ENCODE results near the gene ABCF2.

DNA sequence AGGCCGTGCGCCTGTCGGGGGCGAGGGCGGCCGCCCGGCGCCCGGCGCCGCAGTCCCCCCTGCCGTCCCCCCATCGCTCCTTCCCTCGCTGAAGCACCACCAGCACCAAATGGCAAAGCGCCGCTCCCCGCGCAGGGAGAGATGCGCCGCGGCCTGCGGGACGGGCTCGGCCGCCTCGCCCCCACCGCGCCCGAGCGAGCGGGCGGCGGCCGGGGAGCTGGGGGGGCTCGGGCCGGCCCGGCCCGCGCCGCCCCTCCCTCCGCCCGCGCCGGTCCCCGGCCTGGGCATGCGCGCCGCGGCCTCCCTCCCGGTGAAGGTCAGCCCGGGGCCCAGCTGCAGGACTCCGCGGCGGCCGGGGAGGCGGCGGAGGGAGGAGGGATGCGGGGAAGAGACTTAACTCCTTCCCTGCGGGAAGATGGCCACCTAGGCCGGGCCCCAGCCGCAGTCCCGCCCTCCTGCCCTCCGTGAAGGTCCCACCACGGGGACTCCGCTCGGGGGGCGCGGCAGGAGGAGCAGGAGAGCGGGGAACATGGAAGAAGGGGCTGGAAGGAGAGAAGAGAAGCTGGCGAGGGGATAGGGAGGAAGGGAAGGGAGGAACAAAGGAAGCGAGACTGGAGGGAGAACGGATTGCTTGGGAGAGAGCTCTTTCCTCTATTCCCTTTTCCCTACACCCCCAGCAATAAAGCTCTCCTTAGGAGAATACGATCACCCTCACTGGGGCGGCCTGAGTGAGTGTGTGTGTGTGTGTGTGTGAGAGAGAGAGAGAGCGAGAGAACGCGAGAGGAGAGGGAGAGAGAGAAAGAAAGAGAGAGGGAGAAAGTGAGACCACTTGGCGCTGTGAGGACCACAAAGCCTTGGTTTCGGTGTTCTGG lies 24.9 kb upstream of the ABCF2 start:
- TF ChIP-seq, protein P1, sequence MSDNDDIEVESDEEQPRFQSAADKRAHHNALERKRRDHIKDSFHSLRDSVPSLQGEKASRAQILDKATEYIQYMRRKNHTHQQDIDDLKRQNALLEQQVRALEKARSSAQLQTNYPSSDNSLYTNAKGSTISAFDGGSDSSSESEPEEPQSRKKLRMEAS (IDR thresholded peaks at IDR 0.05) = no peak
- TF ChIP-seq, protein P2, sequence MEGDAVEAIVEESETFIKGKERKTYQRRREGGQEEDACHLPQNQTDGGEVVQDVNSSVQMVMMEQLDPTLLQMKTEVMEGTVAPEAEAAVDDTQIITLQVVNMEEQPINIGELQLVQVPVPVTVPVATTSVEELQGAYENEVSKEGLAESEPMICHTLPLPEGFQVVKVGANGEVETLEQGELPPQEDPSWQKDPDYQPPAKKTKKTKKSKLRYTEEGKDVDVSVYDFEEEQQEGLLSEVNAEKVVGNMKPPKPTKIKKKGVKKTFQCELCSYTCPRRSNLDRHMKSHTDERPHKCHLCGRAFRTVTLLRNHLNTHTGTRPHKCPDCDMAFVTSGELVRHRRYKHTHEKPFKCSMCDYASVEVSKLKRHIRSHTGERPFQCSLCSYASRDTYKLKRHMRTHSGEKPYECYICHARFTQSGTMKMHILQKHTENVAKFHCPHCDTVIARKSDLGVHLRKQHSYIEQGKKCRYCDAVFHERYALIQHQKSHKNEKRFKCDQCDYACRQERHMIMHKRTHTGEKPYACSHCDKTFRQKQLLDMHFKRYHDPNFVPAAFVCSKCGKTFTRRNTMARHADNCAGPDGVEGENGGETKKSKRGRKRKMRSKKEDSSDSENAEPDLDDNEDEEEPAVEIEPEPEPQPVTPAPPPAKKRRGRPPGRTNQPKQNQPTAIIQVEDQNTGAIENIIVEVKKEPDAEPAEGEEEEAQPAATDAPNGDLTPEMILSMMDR (IDR thresholded peaks at IDR 0.05; ENCODE audit: low read depth, low read length, missing input control) = no peak
- no peak for TF ChIP-seq RXRA (IDR thresholded peaks at IDR 0.05)
- TF ChIP-seq REST (IDR thresholded peaks at IDR 0.05) = no peak
- TF ChIP-seq RAD21 (IDR thresholded peaks at IDR 0.05) = no peak
- TF ChIP-seq JUND (IDR thresholded peaks at IDR 0.05) = no peak
- no peak for TF ChIP-seq YY1 (IDR thresholded peaks at IDR 0.05)
- no peak for TF ChIP-seq HNF4A (conservative IDR thresholded peaks at IDR 0.05)
- no peak for TF ChIP-seq TAF1 (conservative IDR thresholded peaks at IDR 0.05)
- TF ChIP-seq ATF3 (IDR thresholded peaks at IDR 0.05) = no peak
